DLD1 (cell line): Measurements from ENCODE around the gene FAM20C.
"Not testable (repeated sequence)": the region's sequence is repeated elsewhere in the genome, so short reads cannot be mapped to it uniquely, and the experiment has no call there.

Source experiments
- in situ Hi-C: cut with HindIII; loops from 2 replicates; pipeline ENCODE4 v1.10.0; 2017; ENCODE audit warnings: low sequenced_read_pairs

Gene FAM20C

GRCh38 chr7:235576-236395 is 43.4 kb downstream of the FAM20C start:
- in situ Hi-C loops, result no loop called here

GRCh38 chr7:236967-237366 is 44.6 kb downstream of the FAM20C start:
- in situ Hi-C loops, result no loop called here

- in situ Hi-C loops, result no loop called here
Measured at GRCh38 chr7:237385-237784, 45.0 kb downstream of the FAM20C start.

- in situ Hi-C loops, result no loop called here
Measured at GRCh38 chr7:240146-240676, 47.8 kb downstream of the FAM20C start.

GRCh38 chr7:240887-241421 is 48.6 kb downstream of the FAM20C start:
- in situ Hi-C loops, result no loop called here

- in situ Hi-C loops, result no loop called here
Measured at GRCh38 chr7:241513-241912, 49.1 kb downstream of the FAM20C start.

- in situ Hi-C loops, result not testable (repeated sequence)
Measured at GRCh38 chr7:242826-243579, 50.6 kb downstream of the FAM20C start.

- in situ Hi-C loops, result not testable (repeated sequence)
Measured at GRCh38 chr7:243580-243978, 51.2 kb downstream of the FAM20C start.

- in situ Hi-C loops, result no loop called here
Measured at GRCh38 chr7:244974-245373, 52.6 kb downstream of the FAM20C start.

GRCh38 chr7:245574-246295 is 53.4 kb downstream of the FAM20C start:
- in situ Hi-C loops, result no loop called here

- in situ Hi-C loops, result no loop called here
Measured at GRCh38 chr7:246451-246850, 54.1 kb downstream of the FAM20C start.

- in situ Hi-C loops, result no loop called here
Measured at GRCh38 chr7:247181-247580, 54.8 kb downstream of the FAM20C start.

- in situ Hi-C loops, result no loop called here
Measured at GRCh38 chr7:247636-248035, 55.3 kb downstream of the FAM20C start.

- in situ Hi-C loops, result no loop called here
Measured at GRCh38 chr7:248732-249435, 56.5 kb downstream of the FAM20C start.

GRCh38 chr7:249989-250388 is 57.6 kb downstream of the FAM20C start:
- in situ Hi-C loops, result no loop called here

GRCh38 chr7:250523-250922 is 58.2 kb downstream of the FAM20C start:
- in situ Hi-C loops, result no loop called here

GRCh38 chr7:251005-251404 is 58.6 kb downstream of the FAM20C start:
- in situ Hi-C loops, result no loop called here

- in situ Hi-C loops, result no loop called here
Measured at GRCh38 chr7:251446-252175, 59.2 kb downstream of the FAM20C start.

GRCh38 chr7:252216-252965 is 60.0 kb downstream of the FAM20C start:
- in situ Hi-C loops, result no loop called here
